Panc1 (cell line): Measurements from ENCODE around the gene PAH. TPM values are rescaled to one million over a fixed set of nuclear protein-coding genes. Genes with fewer than 3 reads are reported as not detected.

ENCODE experiments used
- ATAC-seq: fragments of 200-7000 bp; cut with Tn5 transposase; 2 replicates; pipeline ENCODE4 v1.9.1; 2020; ENCODE audit warnings: mild to moderate bottlenecking, moderate library complexity
- BruUV-seq: library from RNA; stranded (reverse); fragments of 400-500 nt; replicated peaks from 2 replicates; lab custom pipeline; 2021; lab: Mats Ljungman, UMichigan
- CTCF ChIA-PET: fragments of 300-600 bp; sonication (Branson Sonifier 250); formaldehyde crosslinking; loops from one replicate; lab custom pipeline; 2022; ENCODE audit warnings: antibody characterized with exemption; lab: Charles Lee
- POLR2A ChIA-PET: fragments of 300-600 bp; sonication (Branson Sonifier 250); formaldehyde crosslinking; loops from one replicate; lab custom pipeline; 2022; ENCODE audit warnings: antibody characterized with exemption; lab: Charles Lee
- DNase-seq: peaks from one replicate; pipeline ENCODE4 v3.0.0-alpha.2; 2010; ENCODE audit warnings: low read depth, low spot score
- H3K27ac ChIP-seq: 2 replicates; pipeline ENCODE4 v1.5.1; 2011; ENCODE audit warnings: mild to moderate bottlenecking, low read length, inconsistent platforms
- H3K27me3 ChIP-seq: fragments of 200-500 bp; sonication (Bioruptor generic); 2 replicates; pipeline ENCODE4 v1.6.0; 2014; ENCODE audit warnings: low read length, inconsistent platforms; ENCODE audit not compliant: control insufficient read depth, insufficient read depth
- H3K36me3 ChIP-seq: fragments of 200-500 bp; sonication (Bioruptor generic); 2 replicates; pipeline ENCODE4 v1.5.1; 2014; ENCODE audit warnings: inconsistent platforms, mild to moderate bottlenecking, low read length, moderate library complexity; ENCODE audit not compliant: control insufficient read depth, insufficient read depth
- H3K4me1 ChIP-seq: 2 replicates; pipeline ENCODE4 v1.5.1; 2011; ENCODE audit warnings: inconsistent platforms, mild to moderate bottlenecking, low read length, moderate library complexity; ENCODE audit not compliant: control insufficient read depth, insufficient read depth
- H3K4me3 ChIP-seq, 2 experiments: 2 replicates each; pipeline ENCODE4 v1.5.1; 2011 to 2012; ENCODE audit warnings: low read depth in 2 of 2, low read length in 2 of 2, mild to moderate bottlenecking in 2 of 2, inconsistent platforms in 1 of 2, moderate library complexity in 1 of 2
- H3K9me3 ChIP-seq: fragments of 200-500 bp; sonication (Bioruptor generic); 2 replicates; pipeline ENCODE4 v1.5.1; 2014; ENCODE audit warnings: low read depth, mild to moderate bottlenecking, inconsistent platforms, low read length, moderate library complexity; ENCODE audit not compliant: control insufficient read depth, insufficient read depth
- CTCF ChIP-seq: fragments of 450-650 bp; IDR thresholded peaks from 2 replicates; pipeline ENCODE4 v1.5.1; 2017; ENCODE audit warnings: mild to moderate bottlenecking
- POLR2AphosphoS5 ChIP-seq: IDR thresholded peaks from 2 replicates; pipeline ENCODE4 v1.6.1; 2012; ENCODE audit warnings: mild to moderate bottlenecking, low read depth, low read length, moderate library complexity
- SIN3A ChIP-seq: IDR thresholded peaks from 2 replicates; pipeline ENCODE4 v1.6.1; 2012; ENCODE audit warnings: low read depth, mild to moderate bottlenecking, low read length, moderate library complexity, borderline replicate concordance; ENCODE audit not compliant: insufficient read depth
- TCF7L2 ChIP-seq: IDR thresholded peaks from 2 replicates; pipeline ENCODE4 v1.6.1; 2011; ENCODE audit warnings: mild to moderate bottlenecking, low read depth, low read length, inconsistent platforms
- in situ Hi-C: cut with HindIII; loops from 2 replicates; pipeline ENCODE4 v1.10.0; 2016; ENCODE audit warnings: low sequenced_read_pairs, low pct_unique_long_range_greater_than_20kb
- intact Hi-C: fragments of 100-400 bp; cut with micrococcal nuclease; formaldehyde crosslinking; loops from one replicate; pipeline ENCODE4 v1.10.0; 2022; ENCODE audit not compliant: unreplicated experiment
- total RNA-seq: library from RNA; stranded (reverse); gene quantifications from one replicate; pipeline ENCODE4 v1.2.1, GENCODE V29; 2021; ENCODE audit not compliant: unreplicated experiment
- TF ChIP-seq, protein P1 (sequence below), 2 experiments: IDR thresholded peaks; 2 replicates each; pipeline ENCODE4 v1.6.1; 2011 to 2012; ENCODE audit warnings: low read depth in 2 of 2, control low read depth in 1 of 2, low read length in 1 of 2, mild to moderate bottlenecking in 1 of 2, moderate library complexity in 1 of 2; ENCODE audit not compliant: insufficient read depth in 1 of 2

The PAH gene
- total RNA-seq, 1 experiment from 2014 or later: 0.51 TPM

- Histone ChIP-seq H3K27ac (no peak overlapping the region), H3K4me1 (no peaks in the 10 kb centered on the region), H3K4me3 (no peak overlapping the region), H3K36me3 (no peaks in the 10 kb centered on the region), H3K27me3 (no peaks in the 10 kb centered on the region), H3K9me3 (no peaks in the 10 kb centered on the region)
- CTCF ChIA-PET: no interaction called here
- intact Hi-C loops: no loop called here
- TF ChIP-seq POLR2AphosphoS5 (no peak), TCF7L2 (no peak), SIN3A (no peak), CTCF (no peak)
- TF ChIP-seq, protein P1, sequence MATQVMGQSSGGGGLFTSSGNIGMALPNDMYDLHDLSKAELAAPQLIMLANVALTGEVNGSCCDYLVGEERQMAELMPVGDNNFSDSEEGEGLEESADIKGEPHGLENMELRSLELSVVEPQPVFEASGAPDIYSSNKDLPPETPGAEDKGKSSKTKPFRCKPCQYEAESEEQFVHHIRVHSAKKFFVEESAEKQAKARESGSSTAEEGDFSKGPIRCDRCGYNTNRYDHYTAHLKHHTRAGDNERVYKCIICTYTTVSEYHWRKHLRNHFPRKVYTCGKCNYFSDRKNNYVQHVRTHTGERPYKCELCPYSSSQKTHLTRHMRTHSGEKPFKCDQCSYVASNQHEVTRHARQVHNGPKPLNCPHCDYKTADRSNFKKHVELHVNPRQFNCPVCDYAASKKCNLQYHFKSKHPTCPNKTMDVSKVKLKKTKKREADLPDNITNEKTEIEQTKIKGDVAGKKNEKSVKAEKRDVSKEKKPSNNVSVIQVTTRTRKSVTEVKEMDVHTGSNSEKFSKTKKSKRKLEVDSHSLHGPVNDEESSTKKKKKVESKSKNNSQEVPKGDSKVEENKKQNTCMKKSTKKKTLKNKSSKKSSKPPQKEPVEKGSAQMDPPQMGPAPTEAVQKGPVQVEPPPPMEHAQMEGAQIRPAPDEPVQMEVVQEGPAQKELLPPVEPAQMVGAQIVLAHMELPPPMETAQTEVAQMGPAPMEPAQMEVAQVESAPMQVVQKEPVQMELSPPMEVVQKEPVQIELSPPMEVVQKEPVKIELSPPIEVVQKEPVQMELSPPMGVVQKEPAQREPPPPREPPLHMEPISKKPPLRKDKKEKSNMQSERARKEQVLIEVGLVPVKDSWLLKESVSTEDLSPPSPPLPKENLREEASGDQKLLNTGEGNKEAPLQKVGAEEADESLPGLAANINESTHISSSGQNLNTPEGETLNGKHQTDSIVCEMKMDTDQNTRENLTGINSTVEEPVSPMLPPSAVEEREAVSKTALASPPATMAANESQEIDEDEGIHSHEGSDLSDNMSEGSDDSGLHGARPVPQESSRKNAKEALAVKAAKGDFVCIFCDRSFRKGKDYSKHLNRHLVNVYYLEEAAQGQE (IDR thresholded peaks at IDR 0.05; ENCODE audit: insufficient read depth in 1 of 2, low read depth in 2 of 2, low read length in 1 of 2): no peak
- ATAC-seq: no peak
- in situ Hi-C loops: no loop called here
- BruUV-seq: no TSS peak
- no peak for DNase-seq
- POLR2A ChIA-PET: interaction anchor here (0.6 kb wide), 1 partner anchor 718 kb away, joined by 5 read pairs; no protein-coding TSS in a partner anchor
Observed at GRCh38 chr12:102871014-102871413, 46.0 kb downstream of the PAH start.

DNA sequence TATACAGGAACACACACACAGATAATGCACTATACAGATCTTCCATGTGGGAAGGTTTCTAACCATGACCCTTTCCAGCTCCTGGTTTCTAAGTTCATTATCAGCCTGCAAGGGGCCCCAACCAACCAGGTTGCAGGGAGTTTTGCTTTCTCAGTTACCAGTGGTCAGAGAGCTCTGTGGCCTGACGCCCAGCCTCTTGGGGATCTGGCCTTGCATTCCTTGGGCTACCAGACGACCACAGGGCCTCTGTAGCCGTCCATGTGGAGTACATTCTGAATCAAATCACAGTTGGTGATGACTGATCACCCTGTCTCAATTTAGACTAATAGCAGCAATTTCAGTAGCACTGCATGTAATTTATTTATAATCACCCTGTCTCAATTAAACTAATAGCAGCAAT lies 47.5 kb downstream of the PAH start:
- H3K27ac ChIP-seq: no peak overlapping the region
- no peaks in the 10 kb centered on the region for H3K36me3 ChIP-seq
- BruUV-seq: no TSS peak
- TF ChIP-seq, protein P1 (IDR thresholded peaks at IDR 0.05; ENCODE audit: insufficient read depth in 1 of 2, low read depth in 2 of 2, low read length in 1 of 2): no peak
- TF ChIP-seq SIN3A (no peak), POLR2AphosphoS5 (no peak)
- no peak overlapping the region for H3K4me3 ChIP-seq
- no peaks in the 10 kb centered on the region for H3K9me3 ChIP-seq
- H3K4me1 ChIP-seq: no peaks in the 10 kb centered on the region
- in situ Hi-C loops (no loop called here), intact Hi-C loops (no loop called here)
- no peaks in the 10 kb centered on the region for H3K27me3 ChIP-seq
- DNase-seq (no peak), ATAC-seq (no peak)
- ChIA-PET POLR2A (no interaction called here), CTCF (no interaction called here)
